SU-DHL-6 (cell line): ENCODE results near the gene YIPF6.
"Not testable (repeated sequence)": the region's sequence is repeated elsewhere in the genome, so short reads cannot be mapped to it uniquely, and the experiment has no call there.

Experiments used
- H2AFZ ChIP-seq: fragments of 200-600 bp; sonication (generic); 2 replicates; pipeline ENCODE4 v1.6.1; 2014; ENCODE audit warnings: low read depth, mild to moderate bottlenecking, moderate library complexity, mixed read lengths, antibody characterized with exemption, low read length; ENCODE audit not compliant: severe bottlenecking
- H3F3A ChIP-seq: fragments of 200-600 bp; shearing (Covaris generic); 2 replicates; pipeline ENCODE4 v1.6.0; 2016; ENCODE audit warnings: antibody characterized with exemption, mild to moderate bottlenecking; ENCODE audit not compliant: insufficient read depth
- H3K27ac ChIP-seq: fragments of 200-600 bp; sonication (generic); 2 replicates; pipeline ENCODE4 v1.5.1; 2016; ENCODE audit warnings: low read depth, mild to moderate bottlenecking, low read length, moderate library complexity, mixed read lengths
- H3K27me3 ChIP-seq: fragments of 200-600 bp; sonication (generic), shearing (Covaris generic); 2 replicates; pipeline ENCODE4 v1.6.0; 2014; ENCODE audit warnings: mild to moderate bottlenecking, low read length
- H3K36me3 ChIP-seq: fragments of 200-600 bp; sonication (generic); 2 replicates; pipeline ENCODE4 v1.6.1; 2014; ENCODE audit warnings: mild to moderate bottlenecking, low read length, mixed read lengths
- H3K4me2 ChIP-seq: fragments of 300-600, 200-600 bp; shearing (Covaris generic), sonication (generic); 2 replicates; pipeline ENCODE4 v1.6.0; 2014; ENCODE audit warnings: low read length, low read depth, mild to moderate bottlenecking; ENCODE audit not compliant: poor library complexity, severe bottlenecking
- H3K4me3 ChIP-seq: fragments of 200-600 bp; sonication (generic); 2 replicates; pipeline ENCODE4 v1.5.1; 2014; ENCODE audit warnings: antibody characterized with exemption, low read length, mild to moderate bottlenecking, mixed read lengths; ENCODE audit not compliant: insufficient read depth, poor library complexity, severe bottlenecking
- H3K79me2 ChIP-seq: fragments of 200-600 bp; sonication (generic); 2 replicates; pipeline ENCODE4 v1.6.1; 2014; ENCODE audit warnings: mild to moderate bottlenecking, low read length, moderate library complexity; ENCODE audit not compliant: insufficient read depth
- H3K9ac ChIP-seq: fragments of 200-600 bp; sonication (generic); 2 replicates; pipeline ENCODE4 v1.7.0; 2014; ENCODE audit warnings: mild to moderate bottlenecking, low read length
- H3K9me2 ChIP-seq: fragments of 200-600 bp; sonication (generic); replicated peaks from 2 replicates; pipeline ENCODE4 v1.6.1; 2014; ENCODE audit warnings: low read length; ENCODE audit not compliant: insufficient read depth
- H3K9me3 ChIP-seq: fragments of 200-600 bp; sonication (generic); 2 replicates; pipeline ENCODE4 v1.6.1; 2014; ENCODE audit warnings: low read length, mixed read lengths; ENCODE audit not compliant: insufficient read depth
- H4K20me1 ChIP-seq: fragments of 200-600 bp; sonication (generic); 2 replicates; pipeline ENCODE4 v1.6.1; 2014; ENCODE audit warnings: low read depth, mild to moderate bottlenecking, antibody characterized with exemption, low read length, moderate library complexity, mixed read lengths
- CTCF ChIP-seq: fragments of 200-600 bp; sonication (generic); IDR thresholded peaks from one replicate; pipeline ENCODE4 v1.5.1; 2017; ENCODE audit warnings: antibody characterized with exemption, mild to moderate bottlenecking, low read length, moderate library complexity; ENCODE audit not compliant: insufficient read depth, poor library complexity, severe bottlenecking
- EZH2phosphoT487 ChIP-seq: fragments of 200-600 bp; sonication (generic), shearing (Covaris generic); conservative IDR thresholded peaks from 2 replicates; pipeline ENCODE4 v1.6.1; 2018; ENCODE audit warnings: mild to moderate bottlenecking, antibody characterized with exemption, low read length, moderate library complexity, mixed read lengths

YIPF6 gene

GRCh38 chrX:68508799-68509198 is 9.9 kb downstream of the YIPF6 start:
- Histone ChIP-seq H3K9me3 (no peaks in the 10 kb centered on the region), H3K27ac (no peak overlapping the region)
- TF ChIP-seq EZH2phosphoT487 (no peak), CTCF (no peak)

GRCh38 chrX:68511255-68511654 is 12.4 kb downstream of the YIPF6 start:
- no peak overlapping the region for H3K9ac ChIP-seq
- TF ChIP-seq CTCF = no peak
- TF ChIP-seq EZH2phosphoT487 = no peak
- no peak overlapping the region for H3K4me2 ChIP-seq
- H3K36me3 ChIP-seq = no peaks in the 10 kb centered on the region
- no peak overlapping the region for H3K27ac ChIP-seq
- no peaks in the 10 kb centered on the region for H3K9me3 ChIP-seq
- H3K4me3 ChIP-seq = no peak overlapping the region
- peaks cover 5% of the 10 kb centered on the region; the same call in 1 of the 2 replicates for H3K79me2 ChIP-seq
- H3K27me3 ChIP-seq = no peaks in the 10 kb centered on the region
- H3F3A ChIP-seq = no peaks in the 10 kb centered on the region
- H3K9me2 ChIP-seq = no peaks in the 10 kb centered on the region
- H4K20me1 ChIP-seq = no peaks in the 10 kb centered on the region
- H2AFZ ChIP-seq = no peak overlapping the region

More at GRCh38 chrX:68508799-68509198, 9.9 kb downstream of the YIPF6 start:
- Histone ChIP-seq H3F3A (no peaks in the 10 kb centered on the region), H3K79me2 (peaks cover 8% of the 10 kb centered on the region; the same call in 1 of the 2 replicates), H3K4me2 (no peak overlapping the region), H3K9ac (no peak overlapping the region), H3K9me2 (no peaks in the 10 kb centered on the region), H3K36me3 (no peaks in the 10 kb centered on the region), H3K27me3 (no peaks in the 10 kb centered on the region), H4K20me1 (no peaks in the 10 kb centered on the region), H2AFZ (no peak overlapping the region), H3K4me3 (no peak overlapping the region)

- H3K79me2 ChIP-seq, H3K9me3 ChIP-seq, H3K27me3 ChIP-seq, H3F3A ChIP-seq, H3K27ac ChIP-seq, H3K9ac ChIP-seq, H3K36me3 ChIP-seq, H3K9me2 ChIP-seq, H4K20me1 ChIP-seq, H3K4me3 ChIP-seq, H2AFZ ChIP-seq, H3K4me2 ChIP-seq: not testable (repeated sequence)
Observed at GRCh38 chrX:68524680-68525079, 25.8 kb downstream of the YIPF6 start.

- TF ChIP-seq EZH2phosphoT487 = no peak
- no peak for TF ChIP-seq CTCF
- Histone ChIP-seq H3F3A (no peaks in the 10 kb centered on the region), H3K9ac (no peak overlapping the region), H3K4me2 (no peak overlapping the region), H3K27me3 (no peaks in the 10 kb centered on the region), H3K27ac (no peak overlapping the region), H3K4me3 (no peak overlapping the region), H3K9me3 (no peaks in the 10 kb centered on the region), H2AFZ (no peak overlapping the region), H3K79me2 (no peaks in the 10 kb centered on the region), H4K20me1 (no peaks in the 10 kb centered on the region), H3K36me3 (no peaks in the 10 kb centered on the region), H3K9me2 (no peaks in the 10 kb centered on the region)
Observed at GRCh38 chrX:68532831-68533533, 34.1 kb downstream of the YIPF6 start.
